SU-DHL-6 (cell line): ENCODE data around the gene TMEM231.

Experiments used
- H2AFZ ChIP-seq: fragments of 200-600 bp; sonication (generic); 2 replicates; pipeline ENCODE4 v1.6.1; 2014; ENCODE audit warnings: low read depth, mild to moderate bottlenecking, moderate library complexity, mixed read lengths, antibody characterized with exemption, low read length; ENCODE audit not compliant: severe bottlenecking
- H3F3A ChIP-seq: fragments of 200-600 bp; shearing (Covaris generic); 2 replicates; pipeline ENCODE4 v1.6.0; 2016; ENCODE audit warnings: antibody characterized with exemption, mild to moderate bottlenecking; ENCODE audit not compliant: insufficient read depth
- H3K27ac ChIP-seq: fragments of 200-600 bp; sonication (generic); 2 replicates; pipeline ENCODE4 v1.5.1; 2016; ENCODE audit warnings: low read depth, mild to moderate bottlenecking, low read length, moderate library complexity, mixed read lengths
- H3K27me3 ChIP-seq: fragments of 200-600 bp; sonication (generic), shearing (Covaris generic); 2 replicates; pipeline ENCODE4 v1.6.0; 2014; ENCODE audit warnings: mild to moderate bottlenecking, low read length
- H3K36me3 ChIP-seq: fragments of 200-600 bp; sonication (generic); 2 replicates; pipeline ENCODE4 v1.6.1; 2014; ENCODE audit warnings: mild to moderate bottlenecking, low read length, mixed read lengths
- H3K4me2 ChIP-seq: fragments of 300-600, 200-600 bp; shearing (Covaris generic), sonication (generic); 2 replicates; pipeline ENCODE4 v1.6.0; 2014; ENCODE audit warnings: low read length, low read depth, mild to moderate bottlenecking; ENCODE audit not compliant: poor library complexity, severe bottlenecking
- H3K4me3 ChIP-seq: fragments of 200-600 bp; sonication (generic); 2 replicates; pipeline ENCODE4 v1.5.1; 2014; ENCODE audit warnings: antibody characterized with exemption, low read length, mild to moderate bottlenecking, mixed read lengths; ENCODE audit not compliant: insufficient read depth, poor library complexity, severe bottlenecking
- H3K79me2 ChIP-seq: fragments of 200-600 bp; sonication (generic); 2 replicates; pipeline ENCODE4 v1.6.1; 2014; ENCODE audit warnings: mild to moderate bottlenecking, low read length, moderate library complexity; ENCODE audit not compliant: insufficient read depth
- H3K9ac ChIP-seq: fragments of 200-600 bp; sonication (generic); 2 replicates; pipeline ENCODE4 v1.7.0; 2014; ENCODE audit warnings: mild to moderate bottlenecking, low read length
- H3K9me2 ChIP-seq: fragments of 200-600 bp; sonication (generic); replicated peaks from 2 replicates; pipeline ENCODE4 v1.6.1; 2014; ENCODE audit warnings: low read length; ENCODE audit not compliant: insufficient read depth
- H3K9me3 ChIP-seq: fragments of 200-600 bp; sonication (generic); 2 replicates; pipeline ENCODE4 v1.6.1; 2014; ENCODE audit warnings: low read length, mixed read lengths; ENCODE audit not compliant: insufficient read depth
- H4K20me1 ChIP-seq: fragments of 200-600 bp; sonication (generic); 2 replicates; pipeline ENCODE4 v1.6.1; 2014; ENCODE audit warnings: low read depth, mild to moderate bottlenecking, antibody characterized with exemption, low read length, moderate library complexity, mixed read lengths
- CTCF ChIP-seq: fragments of 200-600 bp; sonication (generic); IDR thresholded peaks from one replicate; pipeline ENCODE4 v1.5.1; 2017; ENCODE audit warnings: antibody characterized with exemption, mild to moderate bottlenecking, low read length, moderate library complexity; ENCODE audit not compliant: insufficient read depth, poor library complexity, severe bottlenecking
- EZH2phosphoT487 ChIP-seq: fragments of 200-600 bp; sonication (generic), shearing (Covaris generic); conservative IDR thresholded peaks from 2 replicates; pipeline ENCODE4 v1.6.1; 2018; ENCODE audit warnings: mild to moderate bottlenecking, antibody characterized with exemption, low read length, moderate library complexity, mixed read lengths

The TMEM231 gene

GRCh38 chr16:75537776-75538175, 18.3 kb downstream of the TMEM231 start:
- Histone ChIP-seq H3K9ac (no peak overlapping the region), H2AFZ (no peak overlapping the region), H3K79me2 (no peaks in the 10 kb centered on the region), H3K9me2 (no peaks in the 10 kb centered on the region), H3F3A (no peaks in the 10 kb centered on the region), H3K36me3 (no peaks in the 10 kb centered on the region), H3K27ac (no peak overlapping the region), H3K4me2 (no peak overlapping the region), H3K9me3 (no peaks in the 10 kb centered on the region), H4K20me1 (no peaks in the 10 kb centered on the region), H3K27me3 (no peaks in the 10 kb centered on the region), H3K4me3 (no peak overlapping the region)
- no peak for TF ChIP-seq EZH2phosphoT487

- TF ChIP-seq EZH2phosphoT487 (no peak), CTCF (no peak)
- H3K27me3 ChIP-seq = no peaks in the 10 kb centered on the region
- H3F3A ChIP-seq = no peaks in the 10 kb centered on the region
- no peak within 1 kb of the TSS for H3K4me3 ChIP-seq
- no peak within 1 kb of the TSS for H2AFZ ChIP-seq
- no peak within 1 kb of the TSS for H3K27ac ChIP-seq
- no peaks in the 10 kb centered on the region for H3K9me2 ChIP-seq
- H3K9ac ChIP-seq = no peak within 1 kb of the TSS
- no peaks in the 10 kb centered on the region for H3K36me3 ChIP-seq
- no peaks in the 10 kb centered on the region for H3K9me3 ChIP-seq
- H3K4me2 ChIP-seq = no peak within 1 kb of the TSS
- no peaks in the 10 kb centered on the region for H3K79me2 ChIP-seq
- no peaks in the 10 kb centered on the region for H4K20me1 ChIP-seq
Observed at GRCh38 chr16:75535901-75536300, 20.2 kb downstream of the TMEM231 start, which contains the start of gene CHST5. Gene CHST5 (minus strand): TSS chr16:75536108. CDS start chr16:75530384, 5,724 bp downstream.

GRCh38 chr16:75535211-75535843, 20.7 kb downstream of the TMEM231 start:
- Histone ChIP-seq H4K20me1 (no peaks in the 10 kb centered on the region), H3K4me2 (no peak overlapping the region), H3K4me3 (no peak overlapping the region), H3K9me3 (no peaks in the 10 kb centered on the region), H3K36me3 (no peaks in the 10 kb centered on the region), H3K79me2 (no peaks in the 10 kb centered on the region), H3K9me2 (no peaks in the 10 kb centered on the region), H3K27me3 (no peaks in the 10 kb centered on the region), H3F3A (no peaks in the 10 kb centered on the region), H2AFZ (no peak overlapping the region), H3K27ac (no peak overlapping the region), H3K9ac (no peak overlapping the region)
- TF ChIP-seq EZH2phosphoT487 (no peak), CTCF (no peak)

- Histone ChIP-seq H3K9ac (no peak overlapping the region), H3K4me3 (no peak overlapping the region), H3K4me2 (no peak overlapping the region), H3K27ac (no peak overlapping the region), H3K36me3 (no peaks in the 10 kb centered on the region), H3K27me3 (no peaks in the 10 kb centered on the region), H3K9me2 (no peaks in the 10 kb centered on the region), H3K79me2 (no peaks in the 10 kb centered on the region), H3K9me3 (no peaks in the 10 kb centered on the region), H2AFZ (no peak overlapping the region), H4K20me1 (no peaks in the 10 kb centered on the region), H3F3A (no peaks in the 10 kb centered on the region)
- TF ChIP-seq CTCF (no peak), EZH2phosphoT487 (no peak)
Observed at GRCh38 chr16:75534560-75535205, 21.4 kb downstream of the TMEM231 start.
